HTR-8/SVneo (cell line): Measurements from ENCODE around the gene CLNK.

Experiments
- DNase-seq: peaks from one replicate; pipeline ENCODE4 v3.0.0; 2011; ENCODE audit warnings: low spot score, mixed read lengths; ENCODE audit not compliant: insufficient read length
- FAIRE-seq: peaks from 2 replicates; lab custom pipeline; 2011; peaks lifted over from hg19 to GRCh38; lab: Jason Lieb, UNC

The CLNK gene, protein sequence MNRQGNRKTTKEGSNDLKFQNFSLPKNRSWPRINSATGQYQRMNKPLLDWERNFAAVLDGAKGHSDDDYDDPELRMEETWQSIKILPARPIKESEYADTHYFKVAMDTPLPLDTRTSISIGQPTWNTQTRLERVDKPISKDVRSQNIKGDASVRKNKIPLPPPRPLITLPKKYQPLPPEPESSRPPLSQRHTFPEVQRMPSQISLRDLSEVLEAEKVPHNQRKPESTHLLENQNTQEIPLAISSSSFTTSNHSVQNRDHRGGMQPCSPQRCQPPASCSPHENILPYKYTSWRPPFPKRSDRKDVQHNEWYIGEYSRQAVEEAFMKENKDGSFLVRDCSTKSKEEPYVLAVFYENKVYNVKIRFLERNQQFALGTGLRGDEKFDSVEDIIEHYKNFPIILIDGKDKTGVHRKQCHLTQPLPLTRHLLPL

DNA sequence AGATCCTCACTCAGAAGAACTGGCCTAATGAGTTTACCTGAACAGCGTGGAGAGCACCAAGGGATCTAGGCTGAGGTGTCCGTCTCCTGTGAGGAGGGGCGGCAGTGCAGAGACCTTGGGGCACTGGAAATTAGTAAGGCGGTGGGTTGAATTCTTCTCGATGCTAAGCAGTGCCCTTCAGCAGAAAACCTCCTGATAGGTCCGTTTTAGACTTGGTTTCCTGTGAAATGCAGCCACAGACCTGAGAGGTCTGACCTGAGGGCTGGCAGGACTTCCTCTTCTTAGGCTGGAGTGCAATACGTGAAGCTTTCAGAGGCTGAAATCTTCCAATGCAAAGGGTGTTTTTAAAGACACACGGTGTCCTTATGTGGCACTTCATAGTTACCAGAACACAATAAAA lies at the start of gene CLNK:
Gene CLNK, minus strand, starts transcription at position 138 of the 400 bp plus-strand sequence. CDS start 16,899 bp downstream, outside the sequence.
- DNase-seq (no peak), FAIRE-seq (no peak)

DNA sequence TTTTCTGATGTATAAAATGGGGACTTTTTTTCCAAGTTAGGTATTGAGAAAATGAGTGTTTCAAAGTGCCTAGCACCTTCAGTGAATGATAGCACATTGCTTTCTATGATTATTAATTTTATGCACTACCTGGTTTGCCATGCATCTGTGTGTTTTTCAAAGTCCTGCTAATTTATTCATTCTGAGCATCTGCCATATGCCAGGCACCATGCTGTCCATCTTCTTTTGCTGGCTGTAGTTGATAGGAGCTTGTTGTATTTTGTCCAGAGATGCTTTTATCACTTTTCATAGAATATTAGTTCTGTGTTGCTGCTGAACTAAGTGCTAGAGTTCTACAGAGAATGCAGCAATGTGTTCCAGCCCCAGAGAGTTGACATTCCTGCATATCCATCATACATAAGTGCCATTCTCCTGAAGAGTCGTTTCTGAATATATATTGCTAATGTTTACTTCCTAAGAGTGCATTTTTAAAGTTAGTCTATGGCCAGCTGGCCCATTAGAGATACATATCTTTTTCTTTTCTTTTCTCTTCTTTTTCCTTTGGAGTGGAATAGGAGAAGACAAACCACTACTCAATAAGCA lies 49.0 kb upstream of the CLNK start:
- no peak for FAIRE-seq
- no peak for DNase-seq

DNA sequence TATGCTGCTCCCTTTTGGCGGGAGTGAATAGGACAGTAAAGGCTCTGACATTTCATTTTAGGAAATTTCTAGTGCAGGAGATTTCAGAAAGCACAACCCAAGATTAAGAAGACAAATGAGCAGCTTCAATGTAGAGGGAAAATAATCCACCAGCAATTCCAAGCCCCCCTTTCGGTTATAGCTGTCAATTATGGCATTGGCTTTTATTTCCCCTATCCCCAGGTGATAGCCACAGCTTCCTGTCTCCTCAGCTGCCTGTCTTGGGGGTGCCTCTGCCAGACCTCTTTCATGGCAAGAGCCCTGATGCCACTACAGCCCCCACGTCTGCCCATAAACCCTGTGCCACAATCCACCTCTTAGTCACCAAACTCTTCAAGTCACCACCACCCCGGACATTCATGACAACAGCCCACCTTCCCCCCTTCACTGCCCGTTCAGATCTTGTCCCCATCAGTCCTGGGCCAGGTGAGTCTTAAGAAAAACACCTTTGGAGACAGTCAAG lies 48.4 kb upstream of the CLNK start:
- FAIRE-seq (no peak), DNase-seq (no peak)

DNA sequence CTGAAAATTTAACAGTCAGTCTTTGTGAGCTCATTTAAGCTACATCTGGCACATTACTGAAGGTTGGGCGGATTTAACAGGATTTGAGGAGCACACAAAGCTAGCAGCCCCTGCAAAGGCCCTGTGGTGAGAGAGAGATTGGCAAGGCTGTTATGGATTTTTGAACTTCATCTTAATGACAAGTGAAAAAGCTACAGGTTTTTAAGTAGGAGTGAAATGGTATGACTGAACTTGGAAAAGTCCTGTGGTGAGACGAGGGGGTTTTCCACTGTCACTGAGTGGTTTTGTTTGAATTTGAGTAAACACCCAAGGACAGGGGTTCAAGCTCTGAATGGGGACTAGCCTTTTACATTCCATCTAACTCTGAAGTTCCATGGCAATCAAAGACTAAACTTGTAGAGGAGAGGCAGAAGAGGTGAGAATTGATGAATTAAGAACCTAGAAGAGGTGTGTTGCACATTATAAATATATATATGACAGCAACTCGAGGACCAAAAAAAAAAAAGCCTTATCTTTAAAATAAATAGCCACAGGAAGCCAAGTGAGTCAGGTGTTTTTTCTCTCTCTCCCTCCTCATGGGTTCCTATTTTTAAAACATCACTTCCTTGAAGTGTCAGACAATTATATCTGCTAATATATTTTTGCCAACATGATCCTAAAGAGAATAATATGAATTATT lies 47.8 kb upstream of the CLNK start:
- no peak for DNase-seq
- no peak for FAIRE-seq

DNA sequence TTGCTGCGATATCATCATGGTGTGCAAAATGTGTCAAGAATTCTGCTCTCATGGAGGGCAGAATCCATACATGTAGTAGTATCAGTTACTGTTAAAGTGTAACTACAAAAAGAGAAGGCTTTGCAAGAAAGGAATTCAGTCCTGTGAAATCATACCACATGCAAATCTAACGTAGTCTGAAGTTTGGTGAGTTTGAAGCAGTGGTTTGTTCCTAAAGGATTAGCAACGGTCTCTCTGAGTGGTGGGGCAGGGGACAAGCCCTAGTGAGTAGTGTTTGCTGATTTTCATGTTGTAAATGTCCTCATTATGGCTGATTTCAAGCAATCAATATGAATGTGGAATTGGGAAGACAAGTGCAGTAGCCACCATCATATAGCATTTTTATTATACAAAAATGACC lies 47.1 kb upstream of the CLNK start:
- no peak for FAIRE-seq

DNA sequence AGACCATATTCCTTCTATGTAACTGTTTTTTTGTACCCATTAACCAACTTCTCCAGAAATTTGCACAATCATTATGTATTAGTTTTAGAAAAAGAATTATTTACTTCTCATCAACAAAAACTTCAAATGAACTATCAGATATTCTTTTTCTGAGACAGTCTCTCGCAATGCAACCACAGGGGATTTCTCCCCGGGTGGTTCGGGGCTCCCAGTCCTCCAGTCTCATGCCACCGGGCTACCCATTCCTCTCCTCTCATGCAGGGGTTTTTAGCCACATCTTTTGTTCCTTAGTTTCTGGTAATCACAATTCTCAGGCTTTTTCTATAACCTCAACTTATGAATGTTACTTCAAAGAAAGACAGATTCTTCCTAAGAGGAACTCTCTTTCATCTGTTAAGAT lies 46.6 kb upstream of the CLNK start:
- DNase-seq (no peak), FAIRE-seq (no peak)

More for the DNA sequence above, 47.1 kb upstream of the CLNK start:
- DNase-seq: no peak

DNA sequence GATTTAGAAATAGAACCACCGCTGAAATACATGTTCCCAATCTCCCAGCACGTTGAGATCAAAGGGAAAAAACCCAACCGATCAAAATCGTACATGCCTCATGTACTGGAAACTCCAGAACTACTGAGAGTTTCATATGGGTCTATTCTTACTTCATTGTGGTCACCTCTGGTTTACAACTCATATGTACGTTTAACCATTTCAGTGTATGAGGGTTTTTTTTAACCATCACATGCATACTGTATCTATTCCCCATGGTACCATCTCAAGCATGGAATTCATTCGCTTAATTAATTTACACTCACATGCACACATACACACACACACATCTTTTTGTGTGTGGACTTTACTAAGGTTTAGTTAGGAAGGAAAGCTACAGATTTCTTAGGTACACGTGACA lies 46.0 kb upstream of the CLNK start:
- DNase-seq (no peak), FAIRE-seq (no peak)

DNA sequence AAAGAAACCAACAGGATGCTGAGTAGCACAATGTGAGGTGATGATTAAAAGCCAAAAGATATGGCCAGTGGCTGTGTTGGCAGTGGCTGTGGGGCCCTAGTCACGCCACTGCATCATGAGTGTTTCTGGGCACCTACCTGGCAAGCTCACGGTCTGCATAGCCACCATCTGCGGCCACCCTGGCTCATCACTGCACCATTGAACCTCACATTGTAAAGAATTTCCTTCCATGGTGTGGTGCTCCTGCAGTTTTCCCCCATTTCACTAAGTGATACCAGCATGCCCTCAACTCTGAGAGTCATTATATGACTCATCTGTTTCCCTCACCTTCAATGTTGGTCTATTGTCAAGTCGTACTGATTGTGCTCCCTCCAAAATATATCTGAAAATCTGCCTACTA lies 45.5 kb upstream of the CLNK start:
- DNase-seq: no peak
- no peak for FAIRE-seq

DNA sequence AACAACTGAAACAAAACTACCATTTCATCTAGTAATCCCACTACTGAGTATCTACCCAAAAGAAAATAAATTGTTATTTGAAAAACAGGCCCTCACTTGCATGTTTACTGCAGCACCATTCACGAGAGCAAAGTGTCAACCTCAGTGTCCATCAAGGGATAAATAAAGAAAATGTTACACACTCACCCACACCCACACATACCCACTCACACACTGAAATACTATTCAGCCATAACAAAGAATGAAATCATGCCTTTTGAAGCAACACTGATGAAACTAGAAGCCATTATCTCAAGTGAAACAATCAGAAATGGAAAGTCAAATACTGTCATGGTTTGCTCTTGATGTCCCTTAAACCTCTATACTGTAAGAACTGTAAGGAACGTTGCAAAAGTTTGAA lies 44.8 kb upstream of the CLNK start:
- FAIRE-seq (no peak), DNase-seq (no peak)

DNA sequence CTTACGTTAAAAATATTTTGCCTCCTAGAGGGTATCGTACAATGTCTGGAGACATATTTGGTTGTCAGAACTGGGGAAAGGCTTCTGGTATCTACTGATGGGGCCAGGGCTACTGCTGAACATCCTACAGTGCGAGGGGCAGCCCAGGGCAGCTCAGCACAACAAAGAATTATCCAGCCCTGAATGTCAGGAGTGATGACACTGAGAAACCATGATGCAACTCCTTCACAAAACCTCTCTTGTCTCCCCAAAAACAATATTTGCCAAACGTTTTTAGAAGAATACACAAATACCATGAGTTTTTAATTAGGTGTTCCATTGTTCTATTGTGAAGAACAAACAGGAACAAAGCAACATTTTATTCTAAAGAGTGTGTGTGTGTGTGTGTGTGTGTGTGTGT lies 43.4 kb upstream of the CLNK start:
- DNase-seq (no peak), FAIRE-seq (no peak)

DNA sequence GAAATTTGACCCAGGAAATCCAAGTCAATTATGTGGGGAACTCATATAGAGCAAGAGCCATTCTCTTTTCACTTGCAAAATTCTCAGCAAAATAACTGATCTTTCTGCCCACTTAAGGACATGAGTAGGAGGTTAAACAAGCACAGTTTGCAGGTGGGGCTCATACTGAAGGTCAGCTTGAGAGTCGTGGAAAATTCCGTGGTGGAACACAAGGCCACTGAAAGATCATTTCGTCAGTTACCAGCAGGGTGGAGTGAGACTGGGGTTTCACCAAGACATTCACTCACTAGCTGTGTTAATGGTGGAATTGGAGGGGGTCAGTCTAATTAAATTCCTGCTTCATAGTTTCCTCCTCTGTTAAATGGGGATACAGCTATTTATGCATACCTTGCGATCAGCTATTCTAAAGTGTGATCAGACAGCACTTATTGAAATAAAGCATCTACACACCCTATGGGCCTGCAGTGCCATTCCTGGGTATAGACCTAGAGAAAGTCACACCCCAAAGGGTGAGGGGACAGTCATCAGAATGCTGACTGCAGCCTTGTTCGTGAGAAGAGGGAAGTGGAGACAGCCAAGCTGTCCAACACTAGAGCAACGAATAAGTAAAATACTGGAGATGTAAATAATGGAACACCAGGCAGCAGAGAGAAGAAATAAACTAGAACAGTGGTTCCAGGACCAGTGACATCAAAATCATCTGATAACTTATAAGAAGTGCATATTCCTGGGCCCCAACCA lies 42.7 kb upstream of the CLNK start:
- FAIRE-seq (no peak), DNase-seq (no peak)

DNA sequence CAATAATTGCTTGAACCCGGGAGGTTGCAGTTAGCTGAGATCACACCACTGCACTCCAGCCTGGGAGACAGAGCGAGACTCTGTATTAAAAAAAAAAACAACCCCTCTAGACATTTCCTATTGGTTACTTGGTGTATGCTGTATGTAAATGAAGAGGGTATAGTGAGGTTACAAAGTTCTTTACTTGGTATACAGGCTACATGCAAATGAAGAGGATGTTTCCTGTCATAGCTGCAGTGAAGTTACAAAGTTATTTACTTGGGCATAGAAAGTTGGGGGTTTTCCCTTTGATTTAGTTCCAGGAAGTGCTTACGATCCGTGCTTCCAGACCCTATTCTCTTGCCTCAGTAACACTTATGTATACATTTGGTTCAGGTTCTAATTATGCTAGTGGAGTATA lies 38.4 kb upstream of the CLNK start:
- DNase-seq: no peak
- FAIRE-seq: no peak

DNA sequence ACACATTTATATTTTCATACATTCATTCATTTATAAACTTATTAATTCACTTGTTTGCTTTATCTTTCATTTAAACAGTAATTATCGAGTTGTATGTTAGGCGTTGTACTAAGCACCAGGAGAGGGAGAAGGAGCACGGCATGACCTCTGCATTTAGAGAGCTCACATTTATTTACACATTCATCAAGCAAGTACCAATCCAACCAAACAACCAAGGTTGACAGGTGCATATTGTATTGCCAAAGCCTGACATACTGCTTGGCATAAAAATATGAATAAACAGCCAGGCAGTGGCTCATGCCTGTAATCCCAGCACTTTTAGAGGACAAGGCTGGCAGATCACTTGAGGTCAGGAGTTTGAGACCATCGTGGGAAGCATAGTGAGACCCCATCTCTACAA lies 37.0 kb upstream of the CLNK start:
- no peak for DNase-seq
- no peak for FAIRE-seq

DNA sequence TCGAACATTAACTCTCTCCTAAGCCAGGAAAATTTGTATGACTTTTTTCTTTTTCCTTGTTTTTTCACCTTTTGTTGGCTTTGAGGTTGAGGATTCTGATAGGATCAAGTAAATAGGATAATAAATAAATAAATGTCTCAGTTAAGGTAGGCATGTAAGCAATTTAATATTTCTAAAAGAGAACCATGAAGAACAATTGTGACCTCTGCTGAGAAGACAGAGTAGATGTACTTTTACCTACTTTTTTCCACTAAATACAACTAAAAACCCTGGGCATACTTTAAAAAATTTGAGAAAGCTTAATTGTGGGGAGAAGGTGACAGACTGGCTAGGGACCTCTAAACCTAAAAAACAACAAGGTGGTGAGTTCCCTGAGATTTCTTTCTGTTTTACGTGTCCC lies 31.6 kb upstream of the CLNK start:
- DNase-seq: no peak

DNA sequence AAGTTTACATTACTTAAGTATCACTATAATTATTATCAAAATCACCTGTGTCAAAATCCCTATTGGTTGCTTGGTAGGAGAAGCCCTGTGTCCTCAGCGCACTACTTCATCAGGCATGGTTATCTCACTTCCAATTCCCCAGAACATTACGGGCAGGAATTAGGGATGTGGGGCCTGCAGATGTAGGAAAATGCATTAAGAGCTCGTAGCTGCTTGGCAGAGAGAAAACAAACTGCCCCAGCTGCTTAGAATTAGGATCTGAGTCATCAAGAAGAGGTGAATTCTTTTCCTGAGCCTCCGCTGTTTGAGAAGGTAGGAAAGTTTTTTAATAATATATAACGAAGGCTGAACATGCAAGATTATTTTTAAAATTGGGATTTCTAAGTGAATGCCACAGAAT lies 31.1 kb upstream of the CLNK start:
- DNase-seq (no peak), FAIRE-seq (no peak)

More for the DNA sequence above, 31.6 kb upstream of the CLNK start:
- FAIRE-seq: no peak

DNA sequence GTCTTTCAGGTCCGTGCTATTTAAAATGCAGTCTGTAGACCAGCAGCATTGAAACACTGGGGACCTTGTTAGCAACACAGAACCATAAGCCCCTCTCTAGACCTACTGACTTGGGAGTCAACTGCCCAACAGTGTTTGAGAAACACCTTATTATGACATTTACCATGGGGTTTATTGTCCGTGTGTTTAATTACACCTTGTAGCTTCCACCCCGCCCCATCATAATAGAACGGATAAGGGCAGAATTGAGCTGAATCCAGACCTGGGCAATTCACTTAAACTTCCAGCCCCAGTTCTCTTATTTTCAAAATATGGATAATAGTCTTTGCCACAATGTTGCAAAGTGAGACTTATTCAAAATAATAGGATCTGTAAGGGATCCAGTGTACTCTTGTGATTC lies 30.6 kb upstream of the CLNK start:
- FAIRE-seq (no peak), DNase-seq (no peak)

DNA sequence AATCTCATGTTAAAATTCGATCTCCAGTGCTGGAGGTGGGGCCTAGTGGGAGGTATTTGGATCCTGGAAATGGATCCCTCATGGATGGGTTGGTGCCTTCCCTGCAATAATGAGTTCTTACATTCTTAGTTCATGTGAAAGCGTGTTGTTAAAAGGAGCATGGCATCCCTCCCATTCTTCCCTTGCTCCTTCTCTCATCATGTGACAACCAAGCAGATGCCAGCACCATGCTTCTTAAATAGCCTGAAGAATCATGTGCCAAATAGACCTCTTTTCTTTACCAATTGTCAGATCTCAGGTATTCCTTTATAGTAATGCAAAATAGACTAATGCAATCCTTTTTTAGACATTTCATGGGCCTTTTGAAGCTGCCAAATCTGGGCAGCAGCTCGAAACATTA lies 29.0 kb upstream of the CLNK start:
- DNase-seq (no peak), FAIRE-seq (no peak)

DNA sequence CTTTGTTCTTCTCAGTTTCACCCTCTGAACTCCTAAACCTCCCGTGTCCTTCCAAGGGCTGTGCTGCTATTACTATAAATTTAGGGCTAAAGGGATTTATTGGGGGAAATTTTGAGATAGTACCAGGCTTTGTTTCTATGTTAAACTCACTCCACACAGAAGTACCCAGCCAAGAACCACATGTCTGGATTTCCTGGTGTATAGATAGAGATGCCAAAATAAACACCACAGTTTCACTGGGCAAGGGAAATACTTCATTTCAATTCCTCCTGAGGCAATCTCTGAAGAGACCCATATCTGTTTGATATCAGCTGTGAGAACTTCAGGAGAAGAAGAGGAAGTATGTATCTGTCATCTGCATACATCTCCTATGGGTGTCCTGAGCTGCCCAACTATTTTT lies 21.7 kb upstream of the CLNK start:
- no peak for DNase-seq
- FAIRE-seq: no peak

DNA sequence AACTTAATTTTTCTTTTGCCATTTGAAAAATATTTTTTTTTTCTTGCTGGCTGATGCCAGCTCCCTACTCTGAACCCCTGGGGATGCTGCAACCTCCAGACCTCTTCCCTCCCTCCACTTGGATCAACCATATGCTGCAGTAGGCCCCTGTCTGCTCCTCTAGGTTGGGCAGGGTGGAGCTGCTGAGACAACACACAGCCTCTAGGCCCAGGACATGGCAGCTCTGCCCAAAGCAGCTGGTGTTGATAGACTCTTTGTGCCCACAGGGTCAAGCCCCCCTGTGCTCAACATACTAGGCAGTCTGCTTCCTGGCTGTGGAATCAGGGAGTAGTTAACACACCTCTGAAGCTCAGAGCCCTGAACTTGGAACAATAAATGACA lies 19.9 kb upstream of the CLNK start:
- no peak for DNase-seq
- FAIRE-seq: no peak

DNA sequence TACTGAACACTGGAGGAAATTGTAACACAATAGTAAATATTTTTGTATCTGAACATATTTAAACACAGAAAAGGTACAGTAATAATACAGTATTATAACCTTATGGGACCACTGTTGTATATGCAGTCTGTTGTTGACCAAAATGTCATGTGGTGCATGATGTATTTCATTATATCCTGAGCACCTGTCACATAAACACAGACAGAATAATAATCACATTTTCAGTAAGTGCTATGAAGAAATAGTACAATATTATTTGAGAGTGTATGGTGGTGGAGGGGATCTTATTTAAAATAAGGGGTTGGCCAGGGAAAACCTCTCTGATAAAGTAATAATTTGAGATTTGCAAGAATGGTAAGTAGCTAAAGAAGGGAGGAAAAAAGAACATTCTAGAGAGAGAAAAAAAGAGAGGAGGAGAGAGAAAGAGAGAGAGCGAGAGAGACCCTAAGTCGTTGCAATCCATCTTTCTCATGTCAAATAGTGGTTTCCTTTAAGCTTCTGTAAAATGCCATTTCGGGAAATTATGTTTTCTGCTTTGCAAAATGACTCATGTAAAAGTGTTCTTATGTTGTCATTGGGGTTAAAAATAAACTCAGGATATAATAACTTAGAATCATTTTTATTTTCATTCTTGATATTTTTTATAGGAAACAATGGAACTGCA lies 19.3 kb upstream of the CLNK start:
- no peak for FAIRE-seq

More for the DNA sequence above, 19.3 kb upstream of the CLNK start:
- no peak for DNase-seq
